HepG2 (cell line): ENCODE measurements around the gene VSTM2A.
A peak's percentile ranks its signal among the peaks of the same experiment; 100 is the strongest.

Source experiments
- ASH2L ChIP-seq: fragments of 300-600, 200-600 bp; sonication (generic); IDR thresholded peaks from 2 replicates; pipeline ENCODE4 v1.7.0; 2017; ENCODE audit warnings: low read depth, mild to moderate bottlenecking, moderate library complexity, mixed read lengths, low read length; ENCODE audit not compliant: insufficient read length
- CAMTA2 ChIP-seq: sonication (generic); formaldehyde crosslinking; IDR thresholded peaks from 2 replicates; pipeline ENCODE4 v1.4.0; 2020; ENCODE audit warnings: mild to moderate bottlenecking, missing genetic modification reagents, borderline replicate concordance
- ZFX ChIP-seq: sonication (generic); formaldehyde crosslinking; IDR thresholded peaks from 2 replicates; pipeline ENCODE4 v1.4.0; 2020; ENCODE audit warnings: mild to moderate bottlenecking, low read depth, missing genetic modification reagents, moderate library complexity
- TF ChIP-seq, protein P1 (sequence below), 2 experiments: IDR thresholded peaks; 2 replicates each; pipeline ENCODE4 v1.6.1; 2011 to 2012; ENCODE audit warnings: low read length in 2 of 2, borderline replicate concordance in 1 of 2, low read depth in 1 of 2, mild to moderate bottlenecking in 1 of 2, moderate library complexity in 1 of 2
- TF ChIP-seq, protein P2 (sequence below): IDR thresholded peaks from 2 replicates; pipeline ENCODE4 v1.4.0; 2020; ENCODE audit warnings: mild to moderate bottlenecking, missing genetic modification reagents
- TF ChIP-seq, protein P3 (sequence below): sonication (generic); formaldehyde crosslinking; IDR thresholded peaks from 2 replicates; pipeline ENCODE4 v1.5.0; 2020; ENCODE audit warnings: mild to moderate bottlenecking, missing genetic modification reagents, moderate library complexity
- TF ChIP-seq, protein P4 (sequence below): sonication (generic); formaldehyde crosslinking; IDR thresholded peaks from 2 replicates; pipeline ENCODE4 v1.4.0; 2020; ENCODE audit warnings: missing genetic modification reagents

DNA sequence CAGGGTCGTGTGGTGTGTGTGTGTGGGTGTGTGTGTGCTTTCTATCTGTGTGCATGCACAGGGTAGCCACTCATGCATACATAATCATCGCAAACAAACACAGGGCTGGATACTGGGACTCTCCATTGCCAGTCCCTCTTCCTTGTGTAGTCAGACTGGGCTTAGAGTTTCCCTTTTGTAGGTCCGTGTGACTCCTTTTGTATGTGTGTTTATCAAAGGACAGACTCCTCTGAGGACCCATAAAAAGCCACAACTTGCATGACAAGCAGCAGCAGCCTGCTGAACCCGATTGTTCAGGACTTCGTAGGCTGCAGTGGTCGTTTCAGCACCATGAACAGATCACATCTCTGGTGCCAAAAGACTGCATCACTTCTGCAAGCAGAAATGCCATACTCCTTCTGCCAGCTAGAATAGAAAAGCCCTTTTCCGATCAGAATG, 895 bp downstream of the VSTM2A start:
- TF ChIP-seq, protein P1, sequence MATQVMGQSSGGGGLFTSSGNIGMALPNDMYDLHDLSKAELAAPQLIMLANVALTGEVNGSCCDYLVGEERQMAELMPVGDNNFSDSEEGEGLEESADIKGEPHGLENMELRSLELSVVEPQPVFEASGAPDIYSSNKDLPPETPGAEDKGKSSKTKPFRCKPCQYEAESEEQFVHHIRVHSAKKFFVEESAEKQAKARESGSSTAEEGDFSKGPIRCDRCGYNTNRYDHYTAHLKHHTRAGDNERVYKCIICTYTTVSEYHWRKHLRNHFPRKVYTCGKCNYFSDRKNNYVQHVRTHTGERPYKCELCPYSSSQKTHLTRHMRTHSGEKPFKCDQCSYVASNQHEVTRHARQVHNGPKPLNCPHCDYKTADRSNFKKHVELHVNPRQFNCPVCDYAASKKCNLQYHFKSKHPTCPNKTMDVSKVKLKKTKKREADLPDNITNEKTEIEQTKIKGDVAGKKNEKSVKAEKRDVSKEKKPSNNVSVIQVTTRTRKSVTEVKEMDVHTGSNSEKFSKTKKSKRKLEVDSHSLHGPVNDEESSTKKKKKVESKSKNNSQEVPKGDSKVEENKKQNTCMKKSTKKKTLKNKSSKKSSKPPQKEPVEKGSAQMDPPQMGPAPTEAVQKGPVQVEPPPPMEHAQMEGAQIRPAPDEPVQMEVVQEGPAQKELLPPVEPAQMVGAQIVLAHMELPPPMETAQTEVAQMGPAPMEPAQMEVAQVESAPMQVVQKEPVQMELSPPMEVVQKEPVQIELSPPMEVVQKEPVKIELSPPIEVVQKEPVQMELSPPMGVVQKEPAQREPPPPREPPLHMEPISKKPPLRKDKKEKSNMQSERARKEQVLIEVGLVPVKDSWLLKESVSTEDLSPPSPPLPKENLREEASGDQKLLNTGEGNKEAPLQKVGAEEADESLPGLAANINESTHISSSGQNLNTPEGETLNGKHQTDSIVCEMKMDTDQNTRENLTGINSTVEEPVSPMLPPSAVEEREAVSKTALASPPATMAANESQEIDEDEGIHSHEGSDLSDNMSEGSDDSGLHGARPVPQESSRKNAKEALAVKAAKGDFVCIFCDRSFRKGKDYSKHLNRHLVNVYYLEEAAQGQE (IDR thresholded peaks at IDR 0.05; ENCODE audit: borderline replicate concordance in 1 of 2, low read depth in 1 of 2, low read length in 2 of 2) = peak; percentile 11 to 85
- TF ChIP-seq ASH2L = no peak
- TF ChIP-seq ZFX (CRISPR knock-in tag) = no peak
- TF ChIP-seq, protein P2, sequence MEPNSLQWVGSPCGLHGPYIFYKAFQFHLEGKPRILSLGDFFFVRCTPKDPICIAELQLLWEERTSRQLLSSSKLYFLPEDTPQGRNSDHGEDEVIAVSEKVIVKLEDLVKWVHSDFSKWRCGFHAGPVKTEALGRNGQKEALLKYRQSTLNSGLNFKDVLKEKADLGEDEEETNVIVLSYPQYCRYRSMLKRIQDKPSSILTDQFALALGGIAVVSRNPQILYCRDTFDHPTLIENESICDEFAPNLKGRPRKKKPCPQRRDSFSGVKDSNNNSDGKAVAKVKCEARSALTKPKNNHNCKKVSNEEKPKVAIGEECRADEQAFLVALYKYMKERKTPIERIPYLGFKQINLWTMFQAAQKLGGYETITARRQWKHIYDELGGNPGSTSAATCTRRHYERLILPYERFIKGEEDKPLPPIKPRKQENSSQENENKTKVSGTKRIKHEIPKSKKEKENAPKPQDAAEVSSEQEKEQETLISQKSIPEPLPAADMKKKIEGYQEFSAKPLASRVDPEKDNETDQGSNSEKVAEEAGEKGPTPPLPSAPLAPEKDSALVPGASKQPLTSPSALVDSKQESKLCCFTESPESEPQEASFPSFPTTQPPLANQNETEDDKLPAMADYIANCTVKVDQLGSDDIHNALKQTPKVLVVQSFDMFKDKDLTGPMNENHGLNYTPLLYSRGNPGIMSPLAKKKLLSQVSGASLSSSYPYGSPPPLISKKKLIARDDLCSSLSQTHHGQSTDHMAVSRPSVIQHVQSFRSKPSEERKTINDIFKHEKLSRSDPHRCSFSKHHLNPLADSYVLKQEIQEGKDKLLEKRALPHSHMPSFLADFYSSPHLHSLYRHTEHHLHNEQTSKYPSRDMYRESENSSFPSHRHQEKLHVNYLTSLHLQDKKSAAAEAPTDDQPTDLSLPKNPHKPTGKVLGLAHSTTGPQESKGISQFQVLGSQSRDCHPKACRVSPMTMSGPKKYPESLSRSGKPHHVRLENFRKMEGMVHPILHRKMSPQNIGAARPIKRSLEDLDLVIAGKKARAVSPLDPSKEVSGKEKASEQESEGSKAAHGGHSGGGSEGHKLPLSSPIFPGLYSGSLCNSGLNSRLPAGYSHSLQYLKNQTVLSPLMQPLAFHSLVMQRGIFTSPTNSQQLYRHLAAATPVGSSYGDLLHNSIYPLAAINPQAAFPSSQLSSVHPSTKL = no peak
- no peak for TF ChIP-seq CAMTA2 (CRISPR knock-in tag)
- TF ChIP-seq, protein P3, sequence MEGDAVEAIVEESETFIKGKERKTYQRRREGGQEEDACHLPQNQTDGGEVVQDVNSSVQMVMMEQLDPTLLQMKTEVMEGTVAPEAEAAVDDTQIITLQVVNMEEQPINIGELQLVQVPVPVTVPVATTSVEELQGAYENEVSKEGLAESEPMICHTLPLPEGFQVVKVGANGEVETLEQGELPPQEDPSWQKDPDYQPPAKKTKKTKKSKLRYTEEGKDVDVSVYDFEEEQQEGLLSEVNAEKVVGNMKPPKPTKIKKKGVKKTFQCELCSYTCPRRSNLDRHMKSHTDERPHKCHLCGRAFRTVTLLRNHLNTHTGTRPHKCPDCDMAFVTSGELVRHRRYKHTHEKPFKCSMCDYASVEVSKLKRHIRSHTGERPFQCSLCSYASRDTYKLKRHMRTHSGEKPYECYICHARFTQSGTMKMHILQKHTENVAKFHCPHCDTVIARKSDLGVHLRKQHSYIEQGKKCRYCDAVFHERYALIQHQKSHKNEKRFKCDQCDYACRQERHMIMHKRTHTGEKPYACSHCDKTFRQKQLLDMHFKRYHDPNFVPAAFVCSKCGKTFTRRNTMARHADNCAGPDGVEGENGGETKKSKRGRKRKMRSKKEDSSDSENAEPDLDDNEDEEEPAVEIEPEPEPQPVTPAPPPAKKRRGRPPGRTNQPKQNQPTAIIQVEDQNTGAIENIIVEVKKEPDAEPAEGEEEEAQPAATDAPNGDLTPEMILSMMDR (CRISPR knock-in tag) = no peak
- TF ChIP-seq, protein P4, sequence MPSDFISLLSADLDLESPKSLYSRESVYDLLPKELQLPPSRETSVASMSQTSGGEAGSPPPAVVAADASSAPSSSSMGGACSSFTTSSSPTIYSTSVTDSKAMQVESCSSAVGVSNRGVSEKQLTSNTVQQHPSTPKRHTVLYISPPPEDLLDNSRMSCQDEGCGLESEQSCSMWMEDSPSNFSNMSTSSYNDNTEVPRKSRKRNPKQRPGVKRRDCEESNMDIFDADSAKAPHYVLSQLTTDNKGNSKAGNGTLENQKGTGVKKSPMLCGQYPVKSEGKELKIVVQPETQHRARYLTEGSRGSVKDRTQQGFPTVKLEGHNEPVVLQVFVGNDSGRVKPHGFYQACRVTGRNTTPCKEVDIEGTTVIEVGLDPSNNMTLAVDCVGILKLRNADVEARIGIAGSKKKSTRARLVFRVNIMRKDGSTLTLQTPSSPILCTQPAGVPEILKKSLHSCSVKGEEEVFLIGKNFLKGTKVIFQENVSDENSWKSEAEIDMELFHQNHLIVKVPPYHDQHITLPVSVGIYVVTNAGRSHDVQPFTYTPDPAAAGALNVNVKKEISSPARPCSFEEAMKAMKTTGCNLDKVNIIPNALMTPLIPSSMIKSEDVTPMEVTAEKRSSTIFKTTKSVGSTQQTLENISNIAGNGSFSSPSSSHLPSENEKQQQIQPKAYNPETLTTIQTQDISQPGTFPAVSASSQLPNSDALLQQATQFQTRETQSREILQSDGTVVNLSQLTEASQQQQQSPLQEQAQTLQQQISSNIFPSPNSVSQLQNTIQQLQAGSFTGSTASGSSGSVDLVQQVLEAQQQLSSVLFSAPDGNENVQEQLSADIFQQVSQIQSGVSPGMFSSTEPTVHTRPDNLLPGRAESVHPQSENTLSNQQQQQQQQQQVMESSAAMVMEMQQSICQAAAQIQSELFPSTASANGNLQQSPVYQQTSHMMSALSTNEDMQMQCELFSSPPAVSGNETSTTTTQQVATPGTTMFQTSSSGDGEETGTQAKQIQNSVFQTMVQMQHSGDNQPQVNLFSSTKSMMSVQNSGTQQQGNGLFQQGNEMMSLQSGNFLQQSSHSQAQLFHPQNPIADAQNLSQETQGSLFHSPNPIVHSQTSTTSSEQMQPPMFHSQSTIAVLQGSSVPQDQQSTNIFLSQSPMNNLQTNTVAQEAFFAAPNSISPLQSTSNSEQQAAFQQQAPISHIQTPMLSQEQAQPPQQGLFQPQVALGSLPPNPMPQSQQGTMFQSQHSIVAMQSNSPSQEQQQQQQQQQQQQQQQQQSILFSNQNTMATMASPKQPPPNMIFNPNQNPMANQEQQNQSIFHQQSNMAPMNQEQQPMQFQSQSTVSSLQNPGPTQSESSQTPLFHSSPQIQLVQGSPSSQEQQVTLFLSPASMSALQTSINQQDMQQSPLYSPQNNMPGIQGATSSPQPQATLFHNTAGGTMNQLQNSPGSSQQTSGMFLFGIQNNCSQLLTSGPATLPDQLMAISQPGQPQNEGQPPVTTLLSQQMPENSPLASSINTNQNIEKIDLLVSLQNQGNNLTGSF = no peak
